HepG2 (cell line): ENCODE results near the gene MAGI1.

Source experiments
- AHR ChIP-seq: IDR thresholded peaks from 2 replicates; pipeline ENCODE4 v1.6.1; 2018; ENCODE audit warnings: missing genetic modification reagents, missing compliant biosample characterization
- BRCA1 ChIP-seq: sonication (generic); formaldehyde crosslinking; IDR thresholded peaks from 2 replicates; pipeline ENCODE4 v1.4.0; 2020; ENCODE audit warnings: missing genetic modification reagents
- SP1 ChIP-seq, 2 experiments: fragments of 450-650 bp in 1 of 2; sonication (generic) in 1 of 2; formaldehyde crosslinking in 1 of 2; IDR thresholded peaks; 2 replicates each; pipeline versions ENCODE4 v1.4.0 to v1.6.1; 2016 to 2020; ENCODE audit warnings: missing genetic modification reagents in 1 of 2
- SUZ12 ChIP-seq: fragments of 150-350 bp; IDR thresholded peaks from 2 replicates; pipeline ENCODE4 v1.6.1; 2014; ENCODE audit warnings: low read depth, low read length
- ZNF234 ChIP-seq: sonication (generic); formaldehyde crosslinking; conservative IDR thresholded peaks from 2 replicates; pipeline ENCODE4 v1.5.1; 2020; ENCODE audit warnings: mild to moderate bottlenecking, missing genetic modification reagents
- ZSCAN25 ChIP-seq: sonication (generic); formaldehyde crosslinking; IDR thresholded peaks from 2 replicates; pipeline ENCODE4 v1.8.0; 2022; ENCODE audit warnings: mild to moderate bottlenecking, missing genetic modification reagents
- TF ChIP-seq, protein P1 (sequence below): sonication (generic); formaldehyde crosslinking; IDR thresholded peaks from 2 replicates; pipeline ENCODE4 v1.4.0; 2020; ENCODE audit warnings: mild to moderate bottlenecking, missing genetic modification reagents, borderline replicate concordance
- TF ChIP-seq, protein P2 (sequence below): sonication (generic); formaldehyde crosslinking; IDR thresholded peaks from 2 replicates; pipeline ENCODE4 v1.5.0; 2020; ENCODE audit warnings: mild to moderate bottlenecking, missing genetic modification reagents, moderate library complexity

DNA sequence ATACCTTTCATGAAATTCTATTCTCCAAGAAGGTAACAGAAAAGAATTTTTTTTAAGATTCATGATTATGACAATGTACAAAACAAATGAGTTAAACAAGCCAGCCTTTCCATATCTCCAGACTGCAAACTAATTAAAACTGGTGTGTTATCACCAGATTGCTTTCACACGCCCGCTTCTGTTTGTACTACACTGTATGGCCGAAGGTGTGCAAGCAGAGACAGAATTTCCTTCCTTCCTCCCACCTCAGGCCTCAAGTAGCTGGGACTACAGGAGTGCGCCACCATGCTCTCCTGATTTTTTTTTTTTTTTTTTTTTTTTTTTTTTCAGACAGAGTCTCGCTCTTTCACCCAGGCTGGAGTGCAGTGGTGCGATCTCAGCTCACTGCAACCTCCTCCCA lies 400.4 kb downstream of the MAGI1 start:
- TF ChIP-seq SP1 (IDR thresholded peaks at IDR 0.05): no peak
- no peak for TF ChIP-seq SP1 (CRISPR knock-in tag; IDR thresholded peaks at IDR 0.05)
- TF ChIP-seq ZSCAN25 (CRISPR knock-in tag): no peak
- TF ChIP-seq, protein P1, sequence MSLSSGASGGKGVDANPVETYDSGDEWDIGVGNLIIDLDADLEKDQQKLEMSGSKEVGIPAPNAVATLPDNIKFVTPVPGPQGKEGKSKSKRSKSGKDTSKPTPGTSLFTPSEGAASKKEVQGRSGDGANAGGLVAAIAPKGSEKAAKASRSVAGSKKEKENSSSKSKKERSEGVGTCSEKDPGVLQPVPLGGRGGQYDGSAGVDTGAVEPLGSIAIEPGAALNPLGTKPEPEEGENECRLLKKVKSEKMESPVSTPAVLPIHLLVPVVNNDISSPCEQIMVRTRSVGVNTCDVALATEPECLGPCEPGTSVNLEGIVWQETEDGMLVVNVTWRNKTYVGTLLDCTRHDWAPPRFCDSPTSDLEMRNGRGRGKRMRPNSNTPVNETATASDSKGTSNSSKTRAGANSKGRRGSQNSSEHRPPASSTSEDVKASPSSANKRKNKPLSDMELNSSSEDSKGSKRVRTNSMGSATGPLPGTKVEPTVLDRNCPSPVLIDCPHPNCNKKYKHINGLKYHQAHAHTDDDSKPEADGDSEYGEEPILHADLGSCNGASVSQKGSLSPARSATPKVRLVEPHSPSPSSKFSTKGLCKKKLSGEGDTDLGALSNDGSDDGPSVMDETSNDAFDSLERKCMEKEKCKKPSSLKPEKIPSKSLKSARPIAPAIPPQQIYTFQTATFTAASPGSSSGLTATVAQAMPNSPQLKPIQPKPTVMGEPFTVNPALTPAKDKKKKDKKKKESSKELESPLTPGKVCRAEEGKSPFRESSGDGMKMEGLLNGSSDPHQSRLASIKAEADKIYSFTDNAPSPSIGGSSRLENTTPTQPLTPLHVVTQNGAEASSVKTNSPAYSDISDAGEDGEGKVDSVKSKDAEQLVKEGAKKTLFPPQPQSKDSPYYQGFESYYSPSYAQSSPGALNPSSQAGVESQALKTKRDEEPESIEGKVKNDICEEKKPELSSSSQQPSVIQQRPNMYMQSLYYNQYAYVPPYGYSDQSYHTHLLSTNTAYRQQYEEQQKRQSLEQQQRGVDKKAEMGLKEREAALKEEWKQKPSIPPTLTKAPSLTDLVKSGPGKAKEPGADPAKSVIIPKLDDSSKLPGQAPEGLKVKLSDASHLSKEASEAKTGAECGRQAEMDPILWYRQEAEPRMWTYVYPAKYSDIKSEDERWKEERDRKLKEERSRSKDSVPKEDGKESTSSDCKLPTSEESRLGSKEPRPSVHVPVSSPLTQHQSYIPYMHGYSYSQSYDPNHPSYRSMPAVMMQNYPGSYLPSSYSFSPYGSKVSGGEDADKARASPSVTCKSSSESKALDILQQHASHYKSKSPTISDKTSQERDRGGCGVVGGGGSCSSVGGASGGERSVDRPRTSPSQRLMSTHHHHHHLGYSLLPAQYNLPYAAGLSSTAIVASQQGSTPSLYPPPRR (CRISPR knock-in tag): no peak
- TF ChIP-seq AHR: no peak
- TF ChIP-seq ZNF234 (CRISPR knock-in tag): no peak
- TF ChIP-seq, protein P2, sequence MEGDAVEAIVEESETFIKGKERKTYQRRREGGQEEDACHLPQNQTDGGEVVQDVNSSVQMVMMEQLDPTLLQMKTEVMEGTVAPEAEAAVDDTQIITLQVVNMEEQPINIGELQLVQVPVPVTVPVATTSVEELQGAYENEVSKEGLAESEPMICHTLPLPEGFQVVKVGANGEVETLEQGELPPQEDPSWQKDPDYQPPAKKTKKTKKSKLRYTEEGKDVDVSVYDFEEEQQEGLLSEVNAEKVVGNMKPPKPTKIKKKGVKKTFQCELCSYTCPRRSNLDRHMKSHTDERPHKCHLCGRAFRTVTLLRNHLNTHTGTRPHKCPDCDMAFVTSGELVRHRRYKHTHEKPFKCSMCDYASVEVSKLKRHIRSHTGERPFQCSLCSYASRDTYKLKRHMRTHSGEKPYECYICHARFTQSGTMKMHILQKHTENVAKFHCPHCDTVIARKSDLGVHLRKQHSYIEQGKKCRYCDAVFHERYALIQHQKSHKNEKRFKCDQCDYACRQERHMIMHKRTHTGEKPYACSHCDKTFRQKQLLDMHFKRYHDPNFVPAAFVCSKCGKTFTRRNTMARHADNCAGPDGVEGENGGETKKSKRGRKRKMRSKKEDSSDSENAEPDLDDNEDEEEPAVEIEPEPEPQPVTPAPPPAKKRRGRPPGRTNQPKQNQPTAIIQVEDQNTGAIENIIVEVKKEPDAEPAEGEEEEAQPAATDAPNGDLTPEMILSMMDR (CRISPR knock-in tag): no peak
- no peak for TF ChIP-seq SUZ12
- TF ChIP-seq BRCA1 (CRISPR knock-in tag): no peak
